Stimulated activated naive CD8-positive, alpha-beta T cell treated with anti-CD3 and anti-CD28 coated beads, Interleukin-15, Interleukin-2, amounts not matched to agents 100 ng/mL and 50 ng/mL, for 24 hours (primary cell): ENCODE results near the gene KCNH2.

ENCODE experiments used
- H3K27ac Mint-ChIP-seq: one replicate; pipeline ENCODE4 v1.8.0; 2021; ENCODE audit warnings: mild to moderate bottlenecking, mixed read lengths
- H3K27me3 Mint-ChIP-seq: one replicate; pipeline ENCODE4 v1.8.0; 2021; ENCODE audit warnings: mixed read lengths
- H3K36me3 Mint-ChIP-seq: one replicate; pipeline ENCODE4 v1.8.0; 2021; ENCODE audit warnings: low read depth, mixed read lengths
- H3K4me1 Mint-ChIP-seq: one replicate; pipeline ENCODE4 v1.8.0; 2021; ENCODE audit warnings: low read depth, mixed read lengths
- H3K4me3 Mint-ChIP-seq: one replicate; pipeline ENCODE4 v1.8.0; 2021; ENCODE audit warnings: mild to moderate bottlenecking, mixed read lengths
- H3K9me3 Mint-ChIP-seq: one replicate; pipeline ENCODE4 v1.8.0; 2021; ENCODE audit warnings: mixed read lengths

The KCNH2 gene

GRCh38 chr7:150902078-150903033 is 75.8 kb downstream of the KCNH2 start:
- H3K27me3 Mint-ChIP-seq, result peaks cover 50% of the 10 kb centered on the region
- H3K4me1 Mint-ChIP-seq, result peaks cover 27% of the 10 kb centered on the region
- no peak overlapping the region for H3K27ac Mint-ChIP-seq
- no peaks in the 10 kb centered on the region for H3K9me3 Mint-ChIP-seq
- no peaks in the 10 kb centered on the region for H3K36me3 Mint-ChIP-seq
- no peak overlapping the region for H3K4me3 Mint-ChIP-seq

- H3K27me3 Mint-ChIP-seq, result peaks cover 59% of the 10 kb centered on the region
- H3K9me3 Mint-ChIP-seq, result no peaks in the 10 kb centered on the region
- no peak overlapping the region for H3K4me3 Mint-ChIP-seq
- H3K4me1 Mint-ChIP-seq, result peaks cover 30% of the 10 kb centered on the region
- no peaks in the 10 kb centered on the region for H3K36me3 Mint-ChIP-seq
- no peak overlapping the region for H3K27ac Mint-ChIP-seq
These were observed 76.7 kb downstream of the KCNH2 start for GRCh38 chr7:150901160-150902035.

GRCh38 chr7:150900675-150901074 is 77.4 kb downstream of the KCNH2 start:
- H3K4me1 Mint-ChIP-seq, result peaks cover 30% of the 10 kb centered on the region
- H3K36me3 Mint-ChIP-seq, result no peaks in the 10 kb centered on the region
- no peak overlapping the region for H3K27ac Mint-ChIP-seq
- no peak overlapping the region for H3K4me3 Mint-ChIP-seq
- no peaks in the 10 kb centered on the region for H3K9me3 Mint-ChIP-seq
- H3K27me3 Mint-ChIP-seq, result peaks cover 60% of the 10 kb centered on the region

GRCh38 chr7:150898475-150899011 is 79.6 kb downstream of the KCNH2 start:
- no peak overlapping the region for H3K4me3 Mint-ChIP-seq
- H3K27ac Mint-ChIP-seq, result peak overlapping the region; percentile 67
- no peaks in the 10 kb centered on the region for H3K36me3 Mint-ChIP-seq
- H3K27me3 Mint-ChIP-seq, result peaks cover 61% of the 10 kb centered on the region
- peaks cover 7% of the 10 kb centered on the region for H3K9me3 Mint-ChIP-seq
- peaks cover 24% of the 10 kb centered on the region for H3K4me1 Mint-ChIP-seq

GRCh38 chr7:150897502-150898474 is 80.3 kb downstream of the KCNH2 start:
- Mint-ChIP-seq H3K4me1 (peaks cover 23% of the 10 kb centered on the region), H3K27me3 (peaks cover 65% of the 10 kb centered on the region), H3K9me3 (peaks cover 7% of the 10 kb centered on the region), H3K36me3 (no peaks in the 10 kb centered on the region), H3K4me3 (peak overlapping the region; percentile 58), H3K27ac (peak overlapping the region; percentile 67)

GRCh38 chr7:150896562-150897209 is 81.4 kb downstream of the KCNH2 start:
- Mint-ChIP-seq H3K9me3 (peaks cover 7% of the 10 kb centered on the region), H3K4me3 (no peak overlapping the region), H3K4me1 (peaks cover 23% of the 10 kb centered on the region), H3K36me3 (no peaks in the 10 kb centered on the region), H3K27me3 (peaks cover 59% of the 10 kb centered on the region), H3K27ac (no peak overlapping the region)

GRCh38 chr7:150895809-150896208 is 82.3 kb downstream of the KCNH2 start:
- Mint-ChIP-seq H3K36me3 (no peaks in the 10 kb centered on the region), H3K4me1 (peaks cover 23% of the 10 kb centered on the region), H3K27ac (no peak overlapping the region), H3K9me3 (peaks cover 7% of the 10 kb centered on the region), H3K27me3 (peaks cover 52% of the 10 kb centered on the region), H3K4me3 (no peak overlapping the region)
